Central memory CD8-positive, alpha-beta T cell (primary cell): ENCODE measurements around the gene ZBTB7C.
"Not testable (repeated sequence)": the region's sequence is repeated elsewhere in the genome, so short reads cannot be mapped to it uniquely, and the experiment has no call there.

Experiments
- ATAC-seq: fragments of 150-1000 bp; cut with Tn5 transposase; replicated peaks from 2 replicates; pipeline ENCODE4 v1.10.0; 2022; ENCODE audit warnings: mild to moderate bottlenecking, moderate FRiP score, moderate number of reproducible peaks; ENCODE audit not compliant: poor library complexity, severe bottlenecking; ENCODE audit errors: extremely low read depth
- DNase-seq, 2 donors: peaks; one replicate each; pipeline ENCODE4 v3.0.0; 2021; ENCODE audit warnings: low spot score in 2 of 2
- H3K27ac Mint-ChIP-seq: one replicate; pipeline ENCODE4 v1.8.0; 2022; ENCODE audit warnings: low read depth, mild to moderate bottlenecking, moderate library complexity, mixed read lengths
- H3K27me3 Mint-ChIP-seq: one replicate; pipeline ENCODE4 v1.8.0; 2022; ENCODE audit warnings: mixed read lengths
- H3K36me3 Mint-ChIP-seq: one replicate; pipeline ENCODE4 v1.8.0; 2022; ENCODE audit warnings: mild to moderate bottlenecking, moderate library complexity, mixed read lengths; ENCODE audit not compliant: insufficient read depth
- H3K4me1 Mint-ChIP-seq: one replicate; pipeline ENCODE4 v1.8.0; 2022; ENCODE audit warnings: mixed read lengths
- H3K4me3 Mint-ChIP-seq: one replicate; pipeline ENCODE4 v1.8.0; 2022; ENCODE audit warnings: mild to moderate bottlenecking, moderate library complexity, mixed read lengths
- H3K9me3 Mint-ChIP-seq: one replicate; pipeline ENCODE4 v1.8.0; 2022; ENCODE audit warnings: mixed read lengths

Gene ZBTB7C

DNA sequence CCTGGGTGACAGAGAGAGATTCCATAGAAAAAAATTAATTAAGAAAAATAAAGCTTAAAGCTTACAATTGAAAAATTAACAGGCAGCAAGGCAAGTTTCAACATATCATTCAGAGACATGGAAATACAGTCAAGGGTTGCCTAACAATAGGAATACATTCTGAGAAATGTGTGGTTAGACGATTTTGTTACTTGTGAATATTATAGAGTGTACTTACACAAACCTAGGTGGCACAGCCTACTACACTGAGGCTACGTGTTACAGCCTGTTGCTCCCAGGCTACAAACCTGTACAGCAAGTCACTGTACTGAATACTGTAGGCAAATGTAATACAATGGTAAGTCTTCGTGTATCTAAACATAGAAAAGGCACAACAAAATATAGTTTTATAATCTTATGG, 27.7 kb upstream of the ZBTB7C start:
- Mint-ChIP-seq H3K27ac (no peak overlapping the region), H3K36me3 (no peaks in the 10 kb centered on the region), H3K9me3 (no peaks in the 10 kb centered on the region), H3K4me1 (no peaks in the 10 kb centered on the region), H3K4me3 (no peak overlapping the region), H3K27me3 (peaks cover 46% of the 10 kb centered on the region)
- no peak for ATAC-seq
- no peak for DNase-seq

- not testable (repeated sequence) for H3K9me3 Mint-ChIP-seq, DNase-seq, H3K27ac Mint-ChIP-seq, H3K4me3 Mint-ChIP-seq, H3K4me1 Mint-ChIP-seq, ATAC-seq, H3K36me3 Mint-ChIP-seq
- peaks cover 44% of the 10 kb centered on the region for H3K27me3 Mint-ChIP-seq
These were observed 25.2 kb upstream of the ZBTB7C start for GRCh38 chr18:48434382-48434781.

DNA sequence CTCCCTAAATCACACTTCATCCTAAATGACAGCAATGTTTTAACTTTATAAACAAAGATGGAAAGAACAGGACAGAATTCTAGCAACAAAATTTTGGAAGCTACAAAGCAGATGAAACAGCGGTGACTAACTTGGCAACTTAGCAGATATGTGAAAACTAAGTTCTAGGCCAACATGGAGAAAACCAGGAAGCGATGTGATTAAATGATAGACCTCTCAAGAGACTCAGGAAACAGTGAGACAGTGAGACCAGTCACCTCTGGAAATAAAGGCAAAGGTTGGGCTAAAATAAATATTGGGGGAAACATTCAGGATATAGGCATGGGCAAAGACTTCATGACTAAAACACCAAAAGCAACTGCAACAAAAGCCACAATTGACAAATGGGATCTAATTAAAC, 24.4 kb upstream of the ZBTB7C start:
- Mint-ChIP-seq H3K27ac (no peak overlapping the region), H3K27me3 (peaks cover 44% of the 10 kb centered on the region), H3K4me1 (no peaks in the 10 kb centered on the region), H3K36me3 (no peaks in the 10 kb centered on the region), H3K9me3 (no peaks in the 10 kb centered on the region), H3K4me3 (no peak overlapping the region)
- ATAC-seq (no peak), DNase-seq (no peak)

DNA sequence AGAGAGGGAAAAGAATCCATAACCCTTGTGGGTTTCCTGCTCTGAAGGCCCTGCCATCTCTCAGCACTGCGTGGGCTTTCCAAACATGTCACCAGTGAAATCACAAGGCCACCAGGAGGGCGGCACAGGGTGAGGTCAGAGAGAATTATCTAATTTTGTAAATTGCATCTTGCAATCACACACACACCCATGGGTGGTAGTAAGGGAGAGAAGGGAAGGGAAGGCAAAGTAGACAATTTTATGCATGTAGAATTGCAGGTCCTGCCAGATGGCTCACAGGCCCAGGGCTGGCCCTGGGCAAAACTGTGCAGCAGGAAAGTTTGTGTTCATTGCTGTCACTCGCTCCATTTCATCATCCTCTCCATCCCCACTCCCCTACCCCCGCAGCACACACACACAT, 21.0 kb upstream of the ZBTB7C start:
- DNase-seq: no peak
- no peak overlapping the region for H3K4me3 Mint-ChIP-seq
- no peaks in the 10 kb centered on the region for H3K9me3 Mint-ChIP-seq
- ATAC-seq: no peak
- peaks cover 51% of the 10 kb centered on the region for H3K27me3 Mint-ChIP-seq
- H3K4me1 Mint-ChIP-seq: no peaks in the 10 kb centered on the region
- peaks cover 2% of the 10 kb centered on the region for H3K36me3 Mint-ChIP-seq
- H3K27ac Mint-ChIP-seq: no peak overlapping the region

DNA sequence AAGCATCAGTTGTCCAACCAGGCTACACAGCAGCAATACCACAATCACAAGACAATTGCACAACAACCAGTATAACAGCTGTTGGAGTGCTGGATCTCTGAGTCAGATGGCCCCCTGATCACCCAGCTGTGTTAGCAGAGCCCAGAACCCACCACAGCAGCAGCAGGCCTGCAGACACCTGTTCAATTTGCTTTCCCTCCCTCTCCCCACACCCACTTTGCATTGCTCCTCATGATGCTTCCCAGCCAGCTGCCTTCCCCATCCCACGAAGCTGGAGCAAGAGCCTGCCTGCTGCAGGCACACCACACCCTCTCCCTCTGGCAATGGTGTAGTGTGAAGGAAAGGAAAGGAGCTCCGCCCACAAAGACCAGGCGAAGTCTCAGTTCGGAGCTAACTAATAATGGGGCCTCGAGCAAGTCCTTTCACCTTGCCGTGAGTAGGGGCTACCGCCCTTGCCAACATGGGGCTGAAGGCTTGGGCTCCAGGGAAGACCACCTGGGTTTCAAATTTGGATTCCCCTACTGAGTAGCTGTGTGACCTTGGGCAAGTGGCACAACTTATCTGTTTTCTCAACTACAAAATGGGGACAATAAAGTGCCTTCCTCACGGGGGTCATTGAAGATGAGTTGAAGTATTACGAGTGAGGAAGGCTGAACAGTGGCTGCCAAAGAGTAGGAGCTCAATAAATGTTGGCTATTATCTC, 19.4 kb upstream of the ZBTB7C start:
- H3K9me3 Mint-ChIP-seq: no peaks in the 10 kb centered on the region
- no peak overlapping the region for H3K27ac Mint-ChIP-seq

DNA sequence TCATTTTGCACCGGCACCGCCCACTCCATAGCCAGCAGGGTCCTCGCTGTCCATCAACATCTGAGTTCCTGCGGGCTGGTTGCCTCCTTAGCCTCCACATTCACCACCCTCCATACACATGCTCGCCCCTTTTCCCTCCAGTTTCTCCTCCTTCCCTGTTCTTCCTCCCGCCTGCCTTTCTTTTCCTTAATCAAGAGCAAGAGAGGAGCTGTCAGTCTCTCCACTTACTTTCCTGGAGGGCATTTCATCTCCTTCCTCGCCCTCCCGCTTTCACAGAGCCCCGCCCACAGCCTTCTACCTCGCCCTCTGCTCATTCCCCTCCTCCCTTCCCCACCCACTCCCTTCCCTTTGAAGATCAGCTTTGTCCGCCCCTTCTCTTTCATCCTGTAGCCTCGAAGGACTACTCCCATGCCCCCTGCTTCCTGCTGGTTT, 13.8 kb upstream of the ZBTB7C start:
- ATAC-seq (no peak), DNase-seq (no peak)
- no peaks in the 10 kb centered on the region for H3K4me1 Mint-ChIP-seq
- peaks cover 2% of the 10 kb centered on the region for H3K36me3 Mint-ChIP-seq
- H3K9me3 Mint-ChIP-seq: no peaks in the 10 kb centered on the region
- H3K27me3 Mint-ChIP-seq: peaks cover 80% of the 10 kb centered on the region
- no peak overlapping the region for H3K27ac Mint-ChIP-seq
- H3K4me3 Mint-ChIP-seq: no peak overlapping the region

More for the DNA sequence above, 19.4 kb upstream of the ZBTB7C start:
- Mint-ChIP-seq H3K4me3 (no peak overlapping the region), H3K36me3 (peaks cover 2% of the 10 kb centered on the region), H3K4me1 (no peaks in the 10 kb centered on the region), H3K27me3 (peaks cover 65% of the 10 kb centered on the region)
- DNase-seq (no peak), ATAC-seq (no peak)

GRCh38 chr18:48419277-48420022, 10.3 kb upstream of the ZBTB7C start:
- no peak overlapping the region for H3K27ac Mint-ChIP-seq
- ATAC-seq: no peak
- H3K36me3 Mint-ChIP-seq: no peaks in the 10 kb centered on the region

GRCh38 chr18:48418539-48419276, 9.5 kb upstream of the ZBTB7C start:
- H3K4me3 Mint-ChIP-seq: no peak overlapping the region
- ATAC-seq: no peak
- no peaks in the 10 kb centered on the region for H3K4me1 Mint-ChIP-seq
- H3K27me3 Mint-ChIP-seq: peaks cover 91% of the 10 kb centered on the region
- H3K36me3 Mint-ChIP-seq: no peaks in the 10 kb centered on the region
- DNase-seq: no peak
- H3K9me3 Mint-ChIP-seq: no peaks in the 10 kb centered on the region
- H3K27ac Mint-ChIP-seq: no peak overlapping the region

More at GRCh38 chr18:48419277-48420022, 10.3 kb upstream of the ZBTB7C start:
- Mint-ChIP-seq H3K4me3 (no peak overlapping the region), H3K9me3 (no peaks in the 10 kb centered on the region), H3K27me3 (peaks cover 90% of the 10 kb centered on the region), H3K4me1 (no peaks in the 10 kb centered on the region)
- DNase-seq: no peak

- ATAC-seq: no peak
- no peaks in the 10 kb centered on the region for H3K36me3 Mint-ChIP-seq
- H3K27ac Mint-ChIP-seq: no peak overlapping the region
- H3K27me3 Mint-ChIP-seq: peaks cover 92% of the 10 kb centered on the region
- no peaks in the 10 kb centered on the region for H3K9me3 Mint-ChIP-seq
- no peaks in the 10 kb centered on the region for H3K4me1 Mint-ChIP-seq
- H3K4me3 Mint-ChIP-seq: no peak overlapping the region
- no peak for DNase-seq
These were observed 8.8 kb upstream of the ZBTB7C start for GRCh38 chr18:48417985-48418384.

DNA sequence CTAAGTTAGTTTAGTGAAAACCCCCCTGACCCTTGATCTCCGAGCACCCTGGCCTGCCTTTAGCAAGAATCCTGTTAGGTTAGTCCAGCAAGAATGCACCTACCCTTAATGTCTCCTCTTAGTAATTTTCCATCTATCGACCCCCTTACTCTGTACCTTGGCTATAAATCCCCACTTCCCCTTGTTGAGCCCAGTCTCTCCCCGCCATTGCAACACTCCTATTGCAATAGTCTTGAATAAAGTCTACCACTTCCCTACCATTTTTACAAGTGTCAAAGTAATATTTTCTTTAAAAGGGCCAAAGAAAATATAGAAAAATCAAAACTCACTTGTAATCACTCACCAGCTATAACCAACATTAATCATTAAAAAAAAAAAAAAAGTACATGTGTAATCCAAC, 4.2 kb upstream of the ZBTB7C start:
- DNase-seq: no peak
- H3K9me3 Mint-ChIP-seq: no peaks in the 10 kb centered on the region

DNA sequence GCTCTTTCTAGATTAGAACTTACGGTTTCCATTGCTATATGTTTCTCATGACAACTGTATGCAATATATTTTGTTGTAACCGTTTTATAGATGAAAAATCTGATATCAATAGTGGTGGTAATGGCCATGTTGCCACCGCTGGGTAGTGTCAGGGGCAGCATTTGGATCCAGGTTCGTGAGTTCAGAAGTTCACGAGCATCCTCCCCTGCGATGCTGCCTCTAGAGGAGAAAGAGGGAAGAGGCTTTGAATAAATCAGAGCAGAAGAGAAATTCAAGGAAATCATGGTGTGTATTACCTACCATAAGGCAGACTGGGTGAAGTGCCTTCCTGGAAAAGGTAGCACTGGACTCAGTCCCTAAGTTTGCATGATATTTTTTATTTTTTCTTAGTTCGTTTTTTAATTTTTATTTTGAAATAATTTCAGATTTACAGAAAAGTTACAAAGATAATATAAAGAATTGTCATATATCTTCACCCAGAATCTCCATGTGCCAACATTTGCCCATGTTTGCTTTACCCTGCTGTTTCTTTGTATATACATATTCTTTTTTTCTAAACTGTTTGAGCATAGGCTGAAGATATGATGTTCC, 3.3 kb upstream of the ZBTB7C start:
- ATAC-seq: peak; percentile 26
- no peaks in the 10 kb centered on the region for H3K36me3 Mint-ChIP-seq
- no peaks in the 10 kb centered on the region for H3K9me3 Mint-ChIP-seq
- H3K27ac Mint-ChIP-seq: no peak overlapping the region
- H3K4me1 Mint-ChIP-seq: no peaks in the 10 kb centered on the region
- no peak for DNase-seq
- no peak overlapping the region for H3K4me3 Mint-ChIP-seq
- peaks cover 80% of the 10 kb centered on the region for H3K27me3 Mint-ChIP-seq

More for the DNA sequence above, 4.2 kb upstream of the ZBTB7C start:
- ATAC-seq: no peak
- Mint-ChIP-seq H3K27ac (no peak overlapping the region), H3K4me1 (no peaks in the 10 kb centered on the region), H3K27me3 (peaks cover 80% of the 10 kb centered on the region), H3K4me3 (no peak overlapping the region), H3K36me3 (no peaks in the 10 kb centered on the region)

DNA sequence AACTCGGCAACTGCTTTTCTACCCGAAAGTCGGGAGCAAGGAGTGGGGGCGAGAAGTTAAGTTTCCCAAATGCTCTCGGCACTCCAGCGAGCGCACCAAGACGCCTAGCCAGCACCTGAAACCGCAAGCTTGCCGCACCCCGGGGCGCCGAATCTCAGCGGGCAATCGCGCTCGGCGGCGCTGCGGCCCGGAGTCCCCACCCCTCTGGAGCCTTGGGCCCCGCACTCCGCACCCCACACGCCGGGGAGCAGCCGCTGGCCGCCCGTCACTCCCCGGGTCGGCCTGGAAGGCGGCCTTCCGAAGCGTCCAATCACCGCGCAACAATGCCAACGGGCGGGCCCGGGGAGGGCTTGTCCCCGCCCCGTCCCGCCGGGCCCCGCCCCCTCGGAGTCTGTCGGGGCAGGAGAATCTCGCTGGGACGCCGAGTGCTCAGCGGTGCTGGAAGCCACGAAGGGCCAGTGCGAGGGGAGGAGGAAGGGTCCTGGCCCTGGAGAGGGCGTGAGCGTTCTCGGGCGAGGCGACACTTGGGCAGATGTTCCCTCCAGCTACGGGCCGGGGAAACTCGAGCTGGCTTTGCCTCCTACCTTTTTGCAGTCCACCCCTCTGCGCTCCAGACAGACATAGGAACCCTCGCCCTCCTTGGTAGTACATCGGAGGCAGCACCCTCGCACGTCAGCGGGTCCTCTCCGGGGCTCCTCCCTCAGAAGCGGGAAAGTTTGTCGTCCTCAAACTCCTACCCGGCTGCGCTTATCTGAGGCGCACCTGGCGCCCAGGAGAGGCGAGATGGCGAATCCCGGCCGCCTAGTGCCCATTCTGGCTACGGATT, 1.1 kb upstream of the ZBTB7C start:
- ATAC-seq (peak; percentile 44), DNase-seq (no peak)
- Mint-ChIP-seq H3K4me1 (no peaks in the 10 kb centered on the region), H3K36me3 (no peaks in the 10 kb centered on the region), H3K9me3 (no peaks in the 10 kb centered on the region), H3K27me3 (peaks cover 77% of the 10 kb centered on the region), H3K27ac (no peak overlapping the region), H3K4me3 (peak overlapping the region; percentile 56)
